K562 (cell line): Measurements from ENCODE around the gene GABPB1. TPM values are rescaled to one million over a fixed set of nuclear protein-coding genes. Genes with fewer than 3 reads are reported as not detected.
A peak's percentile ranks its signal among the peaks of the same experiment; 100 is the strongest.

Experiments
- ILK ChIP-seq: fragments of 450-650 bp; IDR thresholded peaks from 2 replicates; pipeline ENCODE4 v1.6.1; 2016; ENCODE audit warnings: missing genetic modification characterization, low read depth, mild to moderate bottlenecking, missing compliant biosample characterization, moderate library complexity, borderline replicate concordance
- JUN ChIP-seq, 2 experiments: sonication (generic) in 1 of 2; formaldehyde crosslinking in 1 of 2; IDR thresholded peaks; 2 replicates each; pipeline versions ENCODE4 v1.6.1 to v1.8.0; 2012 to 2022; ENCODE audit warnings: borderline replicate concordance in 2 of 2, mild to moderate bottlenecking in 2 of 2, improper control_type of control experiment in 1 of 2, low read depth in 1 of 2, low read length in 1 of 2, missing genetic modification reagents in 1 of 2
- JUND ChIP-seq, 2 experiments: IDR thresholded peaks; 2 replicates in 1 of 2; 3 replicates in 1 of 2; pipeline ENCODE4 v1.6.1; 2011; ENCODE audit warnings: borderline replicate concordance in 2 of 2, low read depth in 2 of 2, low read length in 2 of 2, improper control_type of control experiment in 1 of 2, missing biosample characterization in 1 of 2, missing genetic modification characterization in 1 of 2, missing genetic modification reagents in 1 of 2
- SREBF2 ChIP-seq: sonication (generic); formaldehyde crosslinking; IDR thresholded peaks from 2 replicates; pipeline ENCODE4 v1.4.0; 2020; ENCODE audit warnings: mild to moderate bottlenecking, missing genetic modification reagents
- TEAD1 ChIP-seq, 2 experiments: fragments of 450-650 bp in 1 of 2; sonication (generic) in 1 of 2; formaldehyde crosslinking; IDR thresholded peaks; 2 replicates each; pipeline versions ENCODE4 v1.4.0 to v1.8.0; 2020 to 2022; ENCODE audit warnings: mild to moderate bottlenecking in 2 of 2, missing genetic modification reagents in 1 of 2
- ZNF324 ChIP-seq: fragments of 250-450 bp; sonication (Bioruptor Pico); IDR thresholded peaks from 2 replicates; pipeline ENCODE4 v1.4.0; 2020; ENCODE audit warnings: mild to moderate bottlenecking
- ZNF354B ChIP-seq: fragments of 250-450 bp; sonication (Bioruptor Pico); IDR thresholded peaks from 2 replicates; pipeline ENCODE4 v1.4.0; 2020
- ZNF445 ChIP-seq: fragments of 250-450 bp; sonication (Bioruptor Pico); IDR thresholded peaks from 2 replicates; pipeline ENCODE4 v1.4.0; 2020; ENCODE audit warnings: low read depth, mild to moderate bottlenecking, moderate library complexity
- polyA plus RNA-seq, 8 experiments: library from polyadenylated mRNA; depleted of rRNA in 4 of 8; stranded (reverse) in 5 of 8; unstranded in 3 of 8; fragments of >200 nt; fragmentation: Nextera tagmentation in 2 of 8; fragmentation: Illumina TruSeq in 1 of 8; extraction: Ambion mirVana in 2 of 8; extraction: Trizol in 1 of 8; gene quantifications; 2 replicates each; pipeline versions ENCODE4 v1.2.1 to v1.2.3, GENCODE V29; 2011 to 2014; ENCODE audit warnings: inconsistent platforms in 1 of 8, missing spikeins in 1 of 8
- total RNA-seq, 7 experiments: library from RNA; depleted of rRNA in 6 of 7; stranded (reverse); fragments of >200 nt in 6 of 7; fragmentation: Illumina TruSeq in 2 of 7; extraction: Trizol in 2 of 7; gene quantifications; 2 replicates each; pipeline versions ENCODE4 v1.2.1 to v1.2.3, GENCODE V29; 2011 to 2021; ENCODE audit warnings: low replicate concordance in 1 of 7
- TF ChIP-seq, protein P1 (sequence below): sonication (generic); formaldehyde crosslinking; IDR thresholded peaks from 2 replicates; pipeline ENCODE4 v1.8.0; 2022; ENCODE audit warnings: mild to moderate bottlenecking, missing genetic modification reagents, borderline replicate concordance
- TF ChIP-seq, protein P2 (sequence below), 2 experiments: fragments of 450-650 bp; formaldehyde crosslinking in 1 of 2; IDR thresholded peaks; 2 replicates each; pipeline versions ENCODE4 v1.4.0 to v1.6.1; 2014 to 2020; ENCODE audit warnings: mild to moderate bottlenecking in 2 of 2, borderline replicate concordance in 1 of 2, low read depth in 1 of 2

Gene GABPB1
- total and polyA plus RNA-seq, 9 of the 15 experiments (the other 6 are each of a cell fraction or from before 2014, with no cell fraction given): 11.8 to 42.3 (median 33.2) TPM

DNA sequence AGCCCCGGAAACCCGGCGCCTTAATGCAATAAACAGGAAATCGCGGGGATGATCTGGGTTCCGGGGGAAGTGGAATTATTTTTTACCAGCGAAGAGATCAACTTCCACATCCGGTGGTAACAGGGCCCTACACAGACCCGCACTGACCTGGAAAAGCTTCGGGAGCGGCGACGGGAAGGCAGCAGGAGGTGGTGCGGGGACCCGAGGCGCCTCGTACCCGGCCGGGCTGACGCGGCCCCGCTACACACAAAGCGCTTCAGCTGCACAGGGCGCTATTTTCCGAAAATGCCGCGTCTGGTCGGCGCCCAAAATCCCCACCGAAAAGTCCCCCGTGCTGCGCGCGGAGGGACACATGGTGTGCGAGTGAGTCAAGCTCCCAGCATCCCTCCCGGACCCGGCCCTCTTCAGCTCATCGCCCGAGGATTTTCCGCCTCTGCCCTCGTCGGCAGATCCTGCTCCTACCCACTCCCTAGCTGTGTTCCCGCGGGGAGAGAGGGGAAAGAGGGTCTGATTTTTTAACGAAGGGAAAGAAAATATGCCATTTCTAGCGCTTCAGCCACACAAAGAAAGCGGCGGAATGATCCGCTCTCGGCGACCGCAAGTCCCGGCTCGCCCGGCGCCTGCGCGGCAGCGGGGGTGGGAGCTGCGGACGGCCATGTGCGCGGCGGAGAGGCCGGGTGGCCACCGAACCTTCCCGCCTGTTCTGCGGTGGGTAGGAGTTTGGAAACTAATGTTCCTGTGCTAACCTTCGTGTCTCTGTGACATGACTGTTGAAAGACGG, at the start of gene GABPB1 (continued):
- TF ChIP-seq, protein P1, sequence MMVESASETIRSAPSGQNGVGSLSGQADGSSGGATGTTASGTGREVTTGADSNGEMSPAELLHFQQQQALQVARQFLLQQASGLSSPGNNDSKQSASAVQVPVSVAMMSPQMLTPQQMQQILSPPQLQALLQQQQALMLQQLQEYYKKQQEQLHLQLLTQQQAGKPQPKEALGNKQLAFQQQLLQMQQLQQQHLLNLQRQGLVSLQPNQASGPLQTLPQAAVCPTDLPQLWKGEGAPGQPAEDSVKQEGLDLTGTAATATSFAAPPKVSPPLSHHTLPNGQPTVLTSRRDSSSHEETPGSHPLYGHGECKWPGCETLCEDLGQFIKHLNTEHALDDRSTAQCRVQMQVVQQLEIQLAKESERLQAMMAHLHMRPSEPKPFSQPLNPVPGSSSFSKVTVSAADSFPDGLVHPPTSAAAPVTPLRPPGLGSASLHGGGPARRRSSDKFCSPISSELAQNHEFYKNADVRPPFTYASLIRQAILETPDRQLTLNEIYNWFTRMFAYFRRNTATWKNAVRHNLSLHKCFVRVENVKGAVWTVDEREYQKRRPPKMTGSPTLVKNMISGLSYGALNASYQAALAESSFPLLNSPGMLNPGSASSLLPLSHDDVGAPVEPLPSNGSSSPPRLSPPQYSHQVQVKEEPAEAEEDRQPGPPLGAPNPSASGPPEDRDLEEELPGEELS (CRISPR knock-in tag): no peak
- TF ChIP-seq ILK (tag) (no peak), SREBF2 (CRISPR knock-in tag) (no peak), TEAD1 (CRISPR knock-in tag; IDR thresholded peaks at IDR 0.05) (0 out of 4 replicates have a peak, but pooled peaks of 1 of the 2 experiments have one; percentile 57), JUN (IDR thresholded peaks at IDR 0.05; ENCODE audit: borderline replicate concordance, low read depth, low read length) (peak; percentile 31; the same call in 1 of the 2 replicates), JUN (CRISPR knock-in tag; IDR thresholded peaks at IDR 0.05; ENCODE audit: borderline replicate concordance) (no peak), ZNF354B (CRISPR knock-in tag) (no peak), ZNF445 (CRISPR knock-in tag) (no peak), ZNF324 (CRISPR knock-in tag) (peak; percentile 10; the same call in 1 of the 2 replicates), JUND (IDR thresholded peaks at IDR 0.05; ENCODE audit: borderline replicate concordance, low read depth, low read length) (peak; percentile 49), JUND (tag; IDR thresholded peaks at IDR 0.05; ENCODE audit: borderline replicate concordance, low read depth, low read length) (peak; percentile 39; the same call in 2 of the 3 replicates)
- TF ChIP-seq, protein P2, sequence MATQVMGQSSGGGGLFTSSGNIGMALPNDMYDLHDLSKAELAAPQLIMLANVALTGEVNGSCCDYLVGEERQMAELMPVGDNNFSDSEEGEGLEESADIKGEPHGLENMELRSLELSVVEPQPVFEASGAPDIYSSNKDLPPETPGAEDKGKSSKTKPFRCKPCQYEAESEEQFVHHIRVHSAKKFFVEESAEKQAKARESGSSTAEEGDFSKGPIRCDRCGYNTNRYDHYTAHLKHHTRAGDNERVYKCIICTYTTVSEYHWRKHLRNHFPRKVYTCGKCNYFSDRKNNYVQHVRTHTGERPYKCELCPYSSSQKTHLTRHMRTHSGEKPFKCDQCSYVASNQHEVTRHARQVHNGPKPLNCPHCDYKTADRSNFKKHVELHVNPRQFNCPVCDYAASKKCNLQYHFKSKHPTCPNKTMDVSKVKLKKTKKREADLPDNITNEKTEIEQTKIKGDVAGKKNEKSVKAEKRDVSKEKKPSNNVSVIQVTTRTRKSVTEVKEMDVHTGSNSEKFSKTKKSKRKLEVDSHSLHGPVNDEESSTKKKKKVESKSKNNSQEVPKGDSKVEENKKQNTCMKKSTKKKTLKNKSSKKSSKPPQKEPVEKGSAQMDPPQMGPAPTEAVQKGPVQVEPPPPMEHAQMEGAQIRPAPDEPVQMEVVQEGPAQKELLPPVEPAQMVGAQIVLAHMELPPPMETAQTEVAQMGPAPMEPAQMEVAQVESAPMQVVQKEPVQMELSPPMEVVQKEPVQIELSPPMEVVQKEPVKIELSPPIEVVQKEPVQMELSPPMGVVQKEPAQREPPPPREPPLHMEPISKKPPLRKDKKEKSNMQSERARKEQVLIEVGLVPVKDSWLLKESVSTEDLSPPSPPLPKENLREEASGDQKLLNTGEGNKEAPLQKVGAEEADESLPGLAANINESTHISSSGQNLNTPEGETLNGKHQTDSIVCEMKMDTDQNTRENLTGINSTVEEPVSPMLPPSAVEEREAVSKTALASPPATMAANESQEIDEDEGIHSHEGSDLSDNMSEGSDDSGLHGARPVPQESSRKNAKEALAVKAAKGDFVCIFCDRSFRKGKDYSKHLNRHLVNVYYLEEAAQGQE (IDR thresholded peaks at IDR 0.05; ENCODE audit: borderline replicate concordance): no peak
- TF ChIP-seq, protein P2 (CRISPR knock-in tag; IDR thresholded peaks at IDR 0.05; ENCODE audit: low read depth): no peak
